ENCODE measurements around the gene MS4A2. TPM values are rescaled to one million over a fixed set of nuclear protein-coding genes. Genes with fewer than 3 reads are reported as not detected.
"Not testable (repeated sequence)": the region's sequence is repeated elsewhere in the genome, so short reads cannot be mapped to it uniquely, and the experiment has no call there.

The MS4A2 gene
- total RNA-seq, 1 donor: 4.8 TPM

DNA sequence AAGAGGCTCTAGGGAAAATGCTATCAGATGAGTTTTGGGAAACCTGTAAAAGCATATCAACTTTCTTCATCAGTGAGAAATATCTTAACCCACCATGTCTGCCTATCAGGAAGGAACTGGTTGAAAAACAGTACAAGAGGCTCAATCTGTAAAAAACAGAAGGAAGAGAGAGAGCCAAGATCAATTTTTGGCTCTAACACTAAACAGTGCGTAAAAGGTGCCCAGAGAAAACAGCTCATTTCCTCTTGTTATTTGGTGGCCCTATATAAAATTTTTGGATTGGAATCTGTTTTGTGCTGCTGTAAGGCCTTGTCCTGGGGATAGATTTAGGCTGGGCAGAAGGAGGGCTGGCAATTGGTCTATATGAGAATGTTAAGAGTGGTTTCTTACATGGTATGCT is 12.1 kb downstream of the MS4A2 start:
- DNase-seq (ENCODE audit: low read depth in 2 of 3, low spot score in 2 of 3): peak in 2 of 3 donors; percentile 11 to 31

DNA sequence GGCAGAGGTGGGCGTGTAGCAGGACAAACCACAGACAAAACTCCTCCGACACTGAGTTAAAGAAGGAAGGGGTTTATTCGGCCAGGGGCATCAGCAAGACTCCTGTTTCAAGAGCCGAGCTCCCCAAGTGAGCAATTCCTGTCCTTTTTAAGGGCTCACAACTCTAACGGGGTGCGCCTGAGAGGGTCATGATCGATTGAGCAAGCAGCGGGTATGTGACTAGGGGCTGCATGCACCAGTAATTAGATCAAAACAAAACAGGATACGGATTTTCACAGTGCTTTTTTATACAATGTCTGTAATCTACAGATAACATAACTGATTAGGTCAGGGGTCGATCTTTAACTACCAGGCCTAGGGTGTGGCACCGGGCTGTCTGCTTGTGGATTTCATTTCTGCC is 12.9 kb downstream of the MS4A2 start:
- DNase-seq (ENCODE audit: low read depth in 2 of 3, low spot score in 2 of 3): peak in 1 of 3 donors; percentile 6

GRCh38 chr11:60104471-60105115 is 16.1 kb downstream of the MS4A2 start:
- peak in 1 of 3 donors; percentile 31 for DNase-seq (ENCODE audit: low read depth in 2 of 3, low spot score in 2 of 3)

- not testable (repeated sequence) for DNase-seq (ENCODE audit: low read depth in 2 of 3, low spot score in 2 of 3)
Measured at GRCh38 chr11:60108631-60109030, 20.2 kb downstream of the MS4A2 start.

- no peak for DNase-seq (ENCODE audit: low read depth in 2 of 3, low spot score in 2 of 3)
Measured at GRCh38 chr11:60111793-60112192, 23.3 kb downstream of the MS4A2 start.

DNA sequence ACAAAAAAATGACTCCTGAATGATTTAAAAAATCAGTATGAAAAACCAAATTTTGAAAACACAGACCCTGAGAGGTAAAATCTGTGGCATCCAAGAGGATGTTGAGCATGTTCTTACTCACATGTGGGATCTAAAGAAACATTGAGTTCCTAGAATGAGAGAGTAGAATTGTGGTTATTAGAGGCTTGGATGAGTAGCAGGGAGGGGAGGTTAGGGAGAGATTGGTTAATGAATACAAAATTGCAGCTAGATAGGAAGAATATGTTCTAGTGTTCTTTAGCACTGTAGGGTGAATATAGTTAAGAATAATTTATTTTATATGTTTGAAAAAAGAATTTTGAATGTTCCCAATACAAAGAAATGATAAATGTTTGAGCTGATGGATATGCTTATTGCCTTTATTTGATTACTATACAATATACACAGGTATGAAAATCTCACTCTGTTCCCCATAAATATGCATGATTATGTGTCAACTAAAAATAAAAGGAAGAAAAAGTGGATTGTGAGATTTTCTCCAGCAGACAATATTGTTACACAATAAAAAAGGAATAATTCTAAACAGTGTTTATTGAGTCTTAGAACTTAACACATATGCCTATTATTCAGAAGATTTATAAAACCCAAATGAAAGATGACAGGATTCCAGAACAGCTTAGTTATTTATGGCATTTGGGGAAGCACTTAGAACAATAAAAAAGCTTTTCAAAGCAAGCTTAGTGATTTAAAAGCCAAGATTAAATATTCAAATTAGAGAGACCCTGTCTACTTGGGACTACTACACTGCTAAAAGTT is 28.7 kb downstream of the MS4A2 start:
- DNase-seq (ENCODE audit: low read depth in 2 of 3, low spot score in 2 of 3): no peak

GRCh38 chr11:60118338-60118737 is 29.9 kb downstream of the MS4A2 start:
- no peak for DNase-seq (ENCODE audit: low read depth in 2 of 3, low spot score in 2 of 3)

GRCh38 chr11:60119710-60120109 is 31.2 kb downstream of the MS4A2 start:
- peak in 1 of 3 donors; percentile 51 for DNase-seq (ENCODE audit: low read depth in 2 of 3, low spot score in 2 of 3)

DNA sequence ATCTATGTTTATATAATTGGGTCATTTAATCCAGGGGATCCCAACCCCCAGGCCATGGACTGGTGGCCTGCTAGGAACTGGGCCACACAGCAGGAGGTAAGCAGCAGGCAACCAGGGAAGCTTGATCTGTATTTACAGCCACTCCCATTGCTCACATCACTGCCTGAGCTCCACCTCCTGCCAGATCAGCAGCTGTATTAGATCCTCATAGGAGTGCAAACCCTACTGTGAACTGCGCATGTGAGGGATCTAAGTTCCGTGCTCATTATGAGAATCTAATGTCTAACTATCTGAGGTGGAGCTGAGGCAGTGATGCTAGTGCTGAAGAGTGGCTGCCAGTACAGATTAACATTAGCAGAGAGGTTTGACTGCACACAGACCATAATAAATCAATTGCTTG is 32.8 kb downstream of the MS4A2 start:
- DNase-seq (ENCODE audit: low read depth in 2 of 3, low spot score in 2 of 3): no peak

- DNase-seq (ENCODE audit: low read depth in 2 of 3, low spot score in 2 of 3): no peak
Measured at GRCh38 chr11:60122414-60123036, 34.1 kb downstream of the MS4A2 start.

DNA sequence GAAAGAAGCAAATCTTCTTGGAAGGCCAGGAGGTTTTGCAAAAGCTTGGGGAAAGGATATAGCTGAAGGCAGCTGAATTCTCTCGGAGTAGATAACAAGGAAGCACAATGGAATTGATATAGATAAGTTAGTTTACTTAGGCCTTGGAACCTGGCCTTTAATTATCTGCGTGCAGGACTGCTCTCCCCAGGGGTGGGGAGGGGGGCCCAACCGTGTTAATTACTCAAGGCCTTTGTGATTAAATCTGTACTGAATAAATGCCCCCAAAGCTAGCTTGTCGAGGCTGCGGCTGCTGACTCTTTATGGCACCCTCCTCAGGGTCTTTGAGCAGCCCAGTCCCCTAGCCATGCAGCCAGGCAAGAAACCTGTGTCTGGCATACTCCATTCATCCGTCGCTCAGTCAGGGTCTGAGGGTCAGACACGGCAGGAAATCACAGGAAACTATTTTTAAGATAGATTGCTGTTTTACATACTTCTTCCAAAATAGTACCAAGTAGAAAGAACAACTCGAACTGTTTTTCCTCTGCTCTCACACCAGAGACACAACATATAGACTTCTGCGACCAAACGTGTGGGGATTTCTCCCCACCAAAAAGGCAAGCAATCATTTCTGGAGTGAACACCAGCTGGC is 36.5 kb downstream of the MS4A2 start:
- no peak for DNase-seq (ENCODE audit: low read depth in 2 of 3, low spot score in 2 of 3)

DNA sequence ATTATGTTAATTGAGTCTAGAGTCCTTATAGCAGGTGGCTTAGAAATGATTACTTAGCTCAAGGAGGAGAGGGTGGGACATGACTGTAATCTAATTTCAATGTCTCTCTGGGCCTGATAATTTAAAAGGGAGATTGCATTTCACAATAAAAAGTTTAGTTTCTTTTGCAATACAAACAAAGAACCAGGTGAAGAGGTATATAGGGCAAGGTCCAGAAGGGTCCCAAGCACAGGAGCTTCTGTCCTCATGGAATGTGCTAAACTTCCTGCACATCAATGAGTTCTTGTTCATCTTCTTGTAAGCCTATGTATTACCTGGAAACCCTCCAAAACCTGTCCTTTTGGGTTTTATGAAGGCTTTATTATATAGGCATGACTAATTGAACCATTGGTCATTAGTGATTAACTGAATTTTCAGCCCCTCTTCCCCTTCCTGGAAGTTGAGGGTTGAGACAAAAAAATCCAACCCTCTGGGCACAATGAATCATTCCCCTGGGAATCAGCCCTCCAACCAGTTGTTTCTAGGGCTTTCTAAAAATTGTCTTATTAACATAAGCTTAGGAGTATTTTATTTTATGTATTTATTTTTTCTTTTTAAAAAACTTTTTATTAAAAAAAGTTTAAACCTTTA is 37.6 kb downstream of the MS4A2 start:
- no peak for DNase-seq (ENCODE audit: low read depth in 2 of 3, low spot score in 2 of 3)

DNA sequence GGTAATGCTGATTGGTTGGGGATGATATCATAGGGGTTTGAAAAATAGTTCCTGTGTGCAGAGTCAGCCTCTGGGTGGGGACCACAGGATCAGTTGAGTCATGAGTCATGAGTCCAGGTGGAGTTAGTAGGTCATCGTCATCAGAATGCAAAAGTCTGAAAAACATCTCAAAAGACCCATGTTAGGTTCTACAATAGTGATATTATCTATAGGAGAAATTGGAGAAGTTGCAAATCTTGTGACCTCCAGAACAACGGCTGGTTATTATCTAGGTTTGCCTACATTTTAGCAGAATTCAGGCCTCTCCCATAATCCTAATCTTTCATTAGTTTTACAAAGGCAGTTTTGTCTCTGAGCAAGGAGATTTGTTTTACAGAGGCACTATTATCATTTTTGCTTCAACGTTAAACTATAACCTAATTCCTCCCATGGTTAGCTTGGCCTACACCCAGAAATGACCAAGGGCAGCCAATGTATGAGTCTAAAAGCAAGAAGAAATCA is 38.9 kb downstream of the MS4A2 start:
- peak in 2 of 3 donors; percentile 31 to 56 for DNase-seq (ENCODE audit: low read depth in 2 of 3, low spot score in 2 of 3)

GRCh38 chr11:60128376-60128775 is 39.9 kb downstream of the MS4A2 start:
- DNase-seq (ENCODE audit: low read depth in 2 of 3, low spot score in 2 of 3): no peak

DNA sequence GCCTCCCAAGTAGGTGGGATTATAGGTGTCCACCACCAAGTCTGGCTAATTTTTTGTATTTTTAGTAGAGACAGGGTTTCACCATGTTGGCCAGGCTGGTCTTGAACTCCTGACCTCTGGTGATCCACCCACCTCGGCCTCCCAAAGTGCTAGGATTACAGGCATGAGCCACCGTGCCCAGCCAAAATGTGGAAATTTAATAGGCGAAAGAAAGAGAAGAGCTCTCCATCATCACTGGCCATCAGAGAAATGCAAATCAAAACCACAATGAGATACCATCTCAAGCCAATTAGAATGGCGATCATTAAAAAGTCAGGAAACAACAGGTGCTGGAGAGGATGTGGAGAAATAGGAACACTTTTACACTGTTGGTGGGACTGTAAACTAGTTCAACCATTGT is 40.4 kb downstream of the MS4A2 start:
- DNase-seq (ENCODE audit: low read depth in 2 of 3, low spot score in 2 of 3): not testable (repeated sequence)

GRCh38 chr11:60129853-60130252 is 41.4 kb downstream of the MS4A2 start:
- DNase-seq (ENCODE audit: low read depth in 2 of 3, low spot score in 2 of 3): peak in 1 of 3 donors; percentile 6

DNA sequence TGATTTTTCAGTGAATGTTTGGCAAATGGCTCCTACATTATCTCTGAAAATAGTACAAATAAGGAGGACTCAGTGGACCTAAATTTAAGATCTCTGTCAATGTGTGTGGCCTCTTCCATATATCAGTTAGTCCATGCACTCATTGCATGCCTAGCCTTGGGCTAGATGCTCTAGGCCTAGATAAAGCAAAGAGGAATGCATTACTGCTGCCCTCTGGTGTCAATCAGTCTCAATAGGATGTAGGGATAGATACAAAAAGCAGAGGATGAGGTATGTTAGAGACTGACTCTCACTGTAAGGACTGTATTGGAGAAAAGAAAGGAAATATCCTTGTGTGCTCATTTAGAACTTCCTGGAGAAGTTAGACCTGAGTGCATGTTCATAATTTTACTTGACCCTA is 42.0 kb downstream of the MS4A2 start:
- peak in 2 of 3 donors; percentile 51 to 78 for DNase-seq (ENCODE audit: low read depth in 2 of 3, low spot score in 2 of 3)

DNA sequence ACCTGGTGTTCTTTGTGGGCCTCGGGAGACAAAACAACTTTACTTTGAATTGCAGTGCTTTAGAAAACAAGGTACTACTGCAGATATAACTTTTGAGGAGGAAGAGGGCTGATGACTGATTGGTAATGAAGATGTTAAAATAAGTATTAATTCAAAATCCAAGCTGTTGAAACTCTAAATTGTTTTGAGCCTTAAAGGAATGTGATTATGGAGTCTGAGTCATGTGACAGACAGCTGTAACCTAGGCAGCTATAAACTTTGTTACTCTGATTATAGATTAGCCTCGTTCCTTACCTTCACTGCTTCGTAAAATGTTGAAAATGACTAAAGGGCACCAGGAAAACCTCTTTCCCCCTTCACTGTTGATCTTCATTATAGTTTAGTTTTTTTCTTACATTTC is 43.4 kb downstream of the MS4A2 start:
- no peak for DNase-seq (ENCODE audit: low read depth in 2 of 3, low spot score in 2 of 3)

GRCh38 chr11:60133917-60134316 is 45.5 kb downstream of the MS4A2 start:
- DNase-seq (ENCODE audit: low read depth in 2 of 3, low spot score in 2 of 3): no peak

DNA sequence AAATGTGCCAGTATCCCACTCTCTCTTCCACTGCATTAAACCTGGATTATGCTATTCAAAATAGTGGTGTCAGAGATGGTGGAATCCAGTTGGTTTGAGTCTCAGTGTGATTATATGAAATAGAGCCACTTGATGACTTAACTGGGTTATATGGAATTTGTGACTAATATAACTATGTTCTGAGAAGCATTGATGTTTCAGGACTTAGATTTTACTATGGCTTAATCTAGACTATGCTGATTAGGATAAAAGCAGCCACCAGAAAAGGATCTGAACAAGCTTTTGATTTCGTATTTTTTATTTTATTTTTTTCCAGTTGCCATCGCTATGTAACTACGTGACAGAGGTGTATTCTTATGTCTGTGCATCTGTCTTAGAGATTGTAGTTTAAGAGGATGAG is 55.3 kb downstream of the MS4A2 start:
- DNase-seq (ENCODE audit: low read depth in 2 of 3, low spot score in 2 of 3): no peak

- no peak for DNase-seq (ENCODE audit: low read depth in 2 of 3, low spot score in 2 of 3)
Measured at GRCh38 chr11:60145677-60146076, 57.2 kb downstream of the MS4A2 start.

Data from hematopoietic multipotent progenitor cell (in vitro differentiated cells).